ENCODE measurements around the gene LENEP.

GRCh38 chr1:154994591-154994990 is 1.2 kb downstream of the LENEP start:
- TF ChIP-seq CTCF (IDR thresholded peaks at IDR 0.05; ENCODE audit: low read length) (no peak), EZH2phosphoT487 (IDR thresholded peaks at IDR 0.05; ENCODE audit: low read length) (no peak), EZH2 (optimal IDR thresholded peaks at IDR 0.05; ENCODE audit: low read depth, low read length) (no peak)
